Right lobe of liver (tissue), 4 donors: ENCODE data around the gene LRP2.

Source experiments
- CTCF ChIP-seq, 4 donors: fragments of 200-600 bp in 3 of 4; fragments of 450-650 bp in 1 of 4; IDR thresholded peaks; one replicate each; pipeline versions ENCODE4 v1.5.1 to v1.8.0; 2016 to 2022; ENCODE audit warnings: antibody characterized with exemption in 4 of 4, mild to moderate bottlenecking in 2 of 4
- POLR2A ChIP-seq: fragments of 450-650 bp; IDR thresholded peaks from one replicate; pipeline ENCODE4 v1.6.1; 2017; ENCODE audit warnings: antibody characterized with exemption, mild to moderate bottlenecking
- donor health status: DM: no; HTN: no; CAD: no.
- donor health status: DM: no; HTN: no; CAD: no.
- donor health status: DM: no; HTN: yes; CAD: no.

- TF ChIP-seq CTCF (IDR thresholded peaks at IDR 0.05), result no peak
- TF ChIP-seq POLR2A, result no peak
These were observed 246.0 kb downstream of the LRP2 start for GRCh38 chr2:169116327-169116726.
